Metanephros (tissue), 2 donors: ENCODE results near the gene OPN5. TPM values are rescaled to one million over a fixed set of nuclear protein-coding genes. Genes with fewer than 3 reads are reported as not detected.

Experiments
- small RNA-seq: library from RNA; depleted of rRNA; stranded (forward); fragments of <200 nt; gene quantifications from one replicate; pipeline ENCODE3, GENCODE V24; 2014; ENCODE audit warnings: low replicate concordance
- total RNA-seq: library from RNA; depleted of rRNA; stranded (reverse); fragments of >200 nt; gene quantifications from one replicate; pipeline ENCODE4 v1.2.3, GENCODE V29; 2014

OPN5 gene
- 0.64 TPM for total RNA-seq

GRCh38 chr6:47781732-47782131 is at the start of gene OPN5:
TSS of gene OPN5 (plus strand) at chr6:47782032. CDS start at chr6:47782067, 35 bp downstream.

Small RNA genes lying within 50 kb of the gene (small RNA-seq; reads per million reads assigned to genes)
- gene RNU1-105P, result not detected

Other genes starting within 250 kb of the OPN5 start
- gene ADGRF4, start 83.5 kb upstream of the OPN5 start, total RNA-seq, result 0.18 TPM